ENCODE measurements around the gene EPB41L4B. TPM values are rescaled to one million over a fixed set of nuclear protein-coding genes. Genes with fewer than 3 reads are reported as not detected.

The EPB41L4B gene
- 0.11 and 0.12 TPM in 2 replicates for total RNA-seq

GRCh38 chr9:109320742-109321448 is at the start of gene EPB41L4B:
Gene EPB41L4B (minus strand): TSS chr9:109321059. CDS start chr9:109320446, 613 bp downstream.

GRCh38 chr9:109166771-109167601 is 153.9 kb downstream of the EPB41L4B start, which contains the start of gene FRRS1L:
Gene FRRS1L (minus strand): TSS chr9:109167249. CDS start chr9:109167138, 111 bp downstream.

Other genes with a start within 250 kb of the EPB41L4B start
- 50.2 and 56.7 TPM in 2 replicates for gene TMEM245, start 201.1 kb downstream of the EPB41L4B start, total RNA-seq
- gene FRRS1L, start 153.8 kb downstream of the EPB41L4B start, total RNA-seq: 0.22 and 2.5 TPM in 2 replicates
- gene PTPN3, start 177.2 kb upstream of the EPB41L4B start, total RNA-seq: 0.12 and 0.22 TPM in 2 replicates